BE2C (cell line): ENCODE data around the gene STK16.
"Not testable (repeated sequence)": the region's sequence is repeated elsewhere in the genome, so short reads cannot be mapped to it uniquely, and the experiment has no call there.

Experiments used
- DNase-seq: peaks from one replicate; pipeline ENCODE4 v3.0.0-alpha.2; 2020
- H3K27me3 ChIP-seq: fragments of 250-450 bp; sonication (Bioruptor Pico); 2 replicates; pipeline ENCODE4 v1.5.1; 2020; ENCODE audit warnings: mild to moderate bottlenecking
- H3K36me3 ChIP-seq: fragments of 250-450 bp; sonication (Bioruptor Pico); 2 replicates; pipeline ENCODE4 v1.5.1; 2020; ENCODE audit warnings: mild to moderate bottlenecking
- H3K4me1 ChIP-seq: fragments of 250-450 bp; sonication (Bioruptor Pico); 2 replicates; pipeline ENCODE4 v1.5.1; 2020
- H3K4me3 ChIP-seq: 2 replicates; pipeline ENCODE4 v1.5.1; 2011; ENCODE audit warnings: low read depth, low read length
- H3K9me3 ChIP-seq: fragments of 250-450 bp; sonication (Bioruptor Pico); 2 replicates; pipeline ENCODE4 v1.5.1; 2020
- TF ChIP-seq, protein P1 (sequence below): IDR thresholded peaks from 2 replicates; pipeline ENCODE4 v1.5.1; 2012; ENCODE audit warnings: mild to moderate bottlenecking, low read depth, low read length

STK16 gene

DNA sequence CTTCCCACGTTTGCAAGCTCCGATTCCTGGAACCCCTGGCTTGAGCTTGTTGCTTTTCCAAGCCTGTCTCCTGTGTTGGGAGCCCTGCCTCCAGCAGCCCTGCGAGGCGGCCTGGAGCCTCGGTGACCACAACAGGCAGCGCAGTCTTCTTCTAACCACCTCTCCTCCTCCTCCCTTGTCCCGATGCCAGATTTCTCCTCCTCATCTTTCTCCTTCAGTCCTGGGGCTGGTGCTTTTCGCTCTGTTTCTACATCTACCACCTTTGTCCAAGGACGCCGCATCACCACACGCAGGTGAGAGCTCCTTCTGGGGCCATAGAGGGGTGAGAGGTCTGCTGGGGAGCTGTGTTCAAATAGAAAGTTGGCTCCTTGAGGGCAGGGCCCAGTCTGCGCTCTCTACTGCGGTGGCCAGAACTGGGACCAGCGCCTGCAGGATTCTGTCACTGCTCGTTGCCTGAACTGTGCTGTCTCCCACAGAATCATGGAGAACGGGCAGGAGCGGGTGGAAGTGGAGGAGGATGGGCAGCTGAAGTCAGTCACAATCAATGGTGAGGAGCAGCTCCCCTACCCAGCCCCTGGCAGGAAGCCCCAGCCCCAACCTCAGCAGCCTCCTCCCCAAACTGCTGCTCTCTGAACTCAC lies 37.8 kb downstream of the STK16 start:
- Histone ChIP-seq H3K9me3 (no peaks in the 10 kb centered on the region), H3K36me3 (no peaks in the 10 kb centered on the region; the same call in 1 of the 2 replicates), H3K4me1 (peaks cover 9% of the 10 kb centered on the region), H3K27me3 (no peaks in the 10 kb centered on the region), H3K4me3 (no peak overlapping the region)
- no peak for DNase-seq
- TF ChIP-seq, protein P1, sequence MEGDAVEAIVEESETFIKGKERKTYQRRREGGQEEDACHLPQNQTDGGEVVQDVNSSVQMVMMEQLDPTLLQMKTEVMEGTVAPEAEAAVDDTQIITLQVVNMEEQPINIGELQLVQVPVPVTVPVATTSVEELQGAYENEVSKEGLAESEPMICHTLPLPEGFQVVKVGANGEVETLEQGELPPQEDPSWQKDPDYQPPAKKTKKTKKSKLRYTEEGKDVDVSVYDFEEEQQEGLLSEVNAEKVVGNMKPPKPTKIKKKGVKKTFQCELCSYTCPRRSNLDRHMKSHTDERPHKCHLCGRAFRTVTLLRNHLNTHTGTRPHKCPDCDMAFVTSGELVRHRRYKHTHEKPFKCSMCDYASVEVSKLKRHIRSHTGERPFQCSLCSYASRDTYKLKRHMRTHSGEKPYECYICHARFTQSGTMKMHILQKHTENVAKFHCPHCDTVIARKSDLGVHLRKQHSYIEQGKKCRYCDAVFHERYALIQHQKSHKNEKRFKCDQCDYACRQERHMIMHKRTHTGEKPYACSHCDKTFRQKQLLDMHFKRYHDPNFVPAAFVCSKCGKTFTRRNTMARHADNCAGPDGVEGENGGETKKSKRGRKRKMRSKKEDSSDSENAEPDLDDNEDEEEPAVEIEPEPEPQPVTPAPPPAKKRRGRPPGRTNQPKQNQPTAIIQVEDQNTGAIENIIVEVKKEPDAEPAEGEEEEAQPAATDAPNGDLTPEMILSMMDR: no peak

- peaks cover 5% of the 10 kb centered on the region; the same call in 1 of the 2 replicates for H3K4me1 ChIP-seq
- TF ChIP-seq, protein P1: no peak
Observed at GRCh38 chr2:219284501-219285372, 39.5 kb downstream of the STK16 start.

DNA sequence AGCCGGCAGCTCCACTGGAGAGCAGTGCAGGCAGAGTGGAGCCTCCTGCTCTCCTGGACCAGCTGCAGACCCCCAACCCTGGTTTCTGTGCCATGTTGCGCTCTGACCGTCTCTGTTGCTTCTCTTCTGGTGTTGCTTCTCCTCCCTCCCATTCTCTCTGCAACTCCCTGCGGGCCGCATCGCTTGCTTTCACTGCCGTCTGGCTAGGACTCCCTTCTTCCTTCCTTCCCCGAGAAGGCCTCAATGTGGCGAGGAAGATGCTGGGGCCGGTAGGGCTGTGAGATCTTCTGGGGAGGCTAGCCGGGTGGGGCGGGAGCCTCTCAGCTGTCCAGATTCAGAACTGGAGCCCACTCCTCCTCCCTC lies 40.1 kb downstream of the STK16 start:
- H3K27me3 ChIP-seq: no peaks in the 10 kb centered on the region
- DNase-seq: no peak
- no peak overlapping the region for H3K4me3 ChIP-seq
- TF ChIP-seq, protein P1: no peak
- H3K4me1 ChIP-seq: peaks cover 5% of the 10 kb centered on the region; the same call in 1 of the 2 replicates
- H3K36me3 ChIP-seq: peaks cover 4% of the 10 kb centered on the region
- H3K9me3 ChIP-seq: no peaks in the 10 kb centered on the region

More at GRCh38 chr2:219284501-219285372, 39.5 kb downstream of the STK16 start:
- DNase-seq: no peak
- no peak overlapping the region for H3K4me3 ChIP-seq
- H3K36me3 ChIP-seq: peaks cover 4% of the 10 kb centered on the region
- no peaks in the 10 kb centered on the region for H3K27me3 ChIP-seq
- no peaks in the 10 kb centered on the region for H3K9me3 ChIP-seq

DNA sequence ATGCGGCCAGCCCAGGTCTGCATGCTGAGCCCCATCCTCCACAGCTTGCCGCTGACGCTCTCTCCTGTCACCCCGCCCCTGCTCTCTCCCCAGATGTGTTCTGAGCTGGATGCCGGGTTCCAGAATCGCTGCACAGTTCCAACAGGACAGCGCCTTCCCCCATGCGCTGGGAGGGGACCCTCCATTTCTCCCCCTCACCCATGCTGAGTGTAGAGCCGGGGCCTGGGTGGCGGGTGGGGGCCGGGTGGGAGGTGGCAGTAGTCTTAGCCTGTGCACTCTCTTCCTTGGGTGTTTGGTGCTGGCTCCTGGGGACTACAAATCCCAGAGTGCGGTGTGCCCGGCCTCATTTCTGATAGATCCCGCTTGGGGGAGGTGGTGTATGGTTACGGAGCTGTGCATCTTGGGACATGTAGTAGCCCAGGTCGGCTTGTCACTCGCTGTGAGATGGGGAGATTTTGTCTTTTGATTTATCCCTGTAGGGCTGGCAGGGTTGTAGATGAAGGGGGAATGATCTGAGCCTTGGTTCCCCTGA lies 40.7 kb downstream of the STK16 start:
- H3K27me3 ChIP-seq: no peaks in the 10 kb centered on the region
- H3K36me3 ChIP-seq: peaks cover 4% of the 10 kb centered on the region
- DNase-seq: peak; percentile 55
- no peaks in the 10 kb centered on the region for H3K9me3 ChIP-seq
- TF ChIP-seq, protein P1: no peak
- peaks cover 5% of the 10 kb centered on the region; the same call in 1 of the 2 replicates for H3K4me1 ChIP-seq
- no peak overlapping the region for H3K4me3 ChIP-seq

DNA sequence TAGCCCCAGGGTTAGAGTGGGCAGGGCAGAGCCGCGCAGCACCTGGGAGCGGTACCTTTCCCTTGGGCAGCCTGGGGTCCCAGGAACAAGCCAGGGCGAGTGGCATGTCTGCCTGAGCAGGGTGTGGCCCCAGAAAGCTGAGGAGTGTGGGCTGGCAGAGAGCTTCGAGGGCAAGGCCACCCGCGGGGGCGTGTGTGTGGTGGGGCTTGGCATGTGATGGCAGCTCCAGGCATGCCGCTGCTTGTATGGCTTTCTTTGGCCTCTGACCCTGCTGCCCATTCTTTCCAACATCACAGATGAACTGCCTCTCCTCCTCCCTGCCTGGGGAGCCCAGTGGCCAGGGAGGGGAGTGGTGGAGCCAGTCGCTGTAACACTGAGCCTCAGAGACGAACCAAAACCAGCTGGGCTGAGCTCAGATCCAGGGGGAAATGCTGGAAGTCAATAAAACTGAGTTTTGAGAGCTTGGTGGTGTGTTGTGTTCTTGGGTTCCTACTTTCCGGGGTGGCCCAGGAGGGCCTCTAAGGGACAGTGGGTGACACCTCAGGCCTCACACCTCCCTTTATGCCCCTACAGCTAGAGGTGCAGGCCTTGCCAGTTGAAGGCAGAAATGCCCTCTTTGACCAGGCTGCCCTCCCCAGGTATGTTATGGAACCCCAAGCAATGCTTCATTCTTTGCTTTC lies 41.3 kb downstream of the STK16 start:
- no peak overlapping the region for H3K4me3 ChIP-seq
- TF ChIP-seq, protein P1: no peak
- H3K4me1 ChIP-seq: peaks cover 5% of the 10 kb centered on the region; the same call in 1 of the 2 replicates
- H3K36me3 ChIP-seq: peaks cover 4% of the 10 kb centered on the region
- no peaks in the 10 kb centered on the region for H3K9me3 ChIP-seq
- no peak for DNase-seq
- H3K27me3 ChIP-seq: no peaks in the 10 kb centered on the region

DNA sequence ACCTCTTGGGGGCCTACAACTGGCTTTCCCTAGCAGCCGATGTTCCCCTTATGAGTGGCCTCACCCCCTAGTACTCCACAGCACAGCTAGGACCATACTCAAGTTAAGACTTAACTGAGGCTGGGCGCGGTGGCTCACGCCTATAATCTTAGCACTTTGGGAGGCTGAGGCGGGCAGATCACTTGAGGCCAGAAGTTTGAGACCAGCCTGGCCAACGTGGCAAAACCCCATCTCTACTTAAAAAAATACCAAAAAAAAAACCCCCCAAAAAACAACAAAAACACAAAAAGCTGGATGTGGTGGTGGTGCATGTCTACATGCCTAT lies 41.8 kb downstream of the STK16 start:
- H3K27me3 ChIP-seq, H3K36me3 ChIP-seq, H3K4me1 ChIP-seq, H3K4me3 ChIP-seq, H3K9me3 ChIP-seq, DNase-seq: not testable (repeated sequence)
